SW480 (cell line): Measurements from ENCODE around the gene CEACAM19.
"Not testable (repeated sequence)": the region's sequence is repeated elsewhere in the genome, so short reads cannot be mapped to it uniquely, and the experiment has no call there.

Experiments used
- DNase-seq: peaks from one replicate; pipeline ENCODE4 v3.0.0-alpha.2; 2016; ENCODE audit warnings: low spot score

CEACAM19 gene

GRCh38 chr19:44675521-44675920 lies 4.2 kb downstream of the CEACAM19 start:
- DNase-seq = no peak

- peak; percentile 54 for DNase-seq
Measured at GRCh38 chr19:44677019-44677811, 5.9 kb downstream of the CEACAM19 start.

- DNase-seq = no peak
Measured at GRCh38 chr19:44680536-44680935, 9.3 kb downstream of the CEACAM19 start.

DNA sequence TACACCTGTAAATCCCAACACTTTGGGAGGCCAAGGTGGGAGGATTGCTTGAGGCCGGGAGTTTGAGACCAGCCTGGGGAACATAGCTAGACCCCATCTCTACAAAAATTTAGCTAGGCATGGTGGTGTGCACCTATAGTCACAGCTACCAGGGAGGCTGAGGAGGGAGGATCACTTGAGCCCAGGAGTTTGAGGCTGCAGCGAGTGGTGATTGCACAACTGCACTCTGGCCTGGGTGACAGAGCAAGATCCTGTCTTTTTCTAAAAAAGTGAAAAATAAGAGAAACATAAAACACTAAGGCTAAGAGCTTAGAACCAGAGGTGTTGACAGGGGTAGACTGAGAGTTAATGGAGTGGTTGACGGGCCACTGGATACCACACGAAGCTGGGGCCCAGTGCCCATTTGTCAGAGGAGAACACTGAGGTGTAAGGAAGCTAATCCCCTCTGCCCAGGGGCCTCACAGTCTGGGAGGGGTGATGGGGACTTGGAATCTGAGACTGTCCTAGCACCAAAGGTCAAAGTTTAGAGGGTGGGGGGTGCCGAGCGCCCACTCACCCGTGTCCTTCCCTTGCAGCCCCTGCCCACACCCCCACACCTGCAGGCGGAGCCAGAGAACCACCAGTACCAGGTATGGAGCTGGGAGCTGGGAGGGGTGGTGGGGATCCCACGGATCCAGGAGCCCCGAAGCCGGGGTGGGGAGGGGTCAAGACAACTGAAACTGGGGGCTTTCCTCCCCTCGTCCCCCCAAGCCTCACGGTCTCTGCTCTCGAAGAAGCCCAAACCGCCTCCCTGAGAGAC lies 10.9 kb downstream of the CEACAM19 start:
- DNase-seq = no peak

DNA sequence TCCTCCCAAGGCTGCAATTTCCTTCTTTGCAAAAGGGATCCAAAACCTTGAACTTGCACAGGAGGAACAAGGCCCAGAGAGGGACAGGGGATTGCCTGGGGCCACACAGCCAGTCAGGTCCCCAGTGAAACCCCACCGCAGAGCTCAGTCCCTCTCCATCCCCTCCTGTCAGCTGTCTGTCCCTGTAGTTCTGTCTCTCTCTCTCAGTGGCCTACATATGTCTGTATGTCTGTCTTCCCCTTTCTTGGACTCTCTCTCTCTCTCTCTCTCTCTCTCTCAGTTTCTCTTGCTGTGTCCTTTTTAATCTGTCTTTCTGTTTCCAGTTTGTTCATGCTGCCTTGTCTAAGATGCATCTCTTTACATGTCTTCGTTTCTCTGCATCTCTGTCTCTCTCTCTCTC lies 11.5 kb downstream of the CEACAM19 start:
- DNase-seq = no peak

DNA sequence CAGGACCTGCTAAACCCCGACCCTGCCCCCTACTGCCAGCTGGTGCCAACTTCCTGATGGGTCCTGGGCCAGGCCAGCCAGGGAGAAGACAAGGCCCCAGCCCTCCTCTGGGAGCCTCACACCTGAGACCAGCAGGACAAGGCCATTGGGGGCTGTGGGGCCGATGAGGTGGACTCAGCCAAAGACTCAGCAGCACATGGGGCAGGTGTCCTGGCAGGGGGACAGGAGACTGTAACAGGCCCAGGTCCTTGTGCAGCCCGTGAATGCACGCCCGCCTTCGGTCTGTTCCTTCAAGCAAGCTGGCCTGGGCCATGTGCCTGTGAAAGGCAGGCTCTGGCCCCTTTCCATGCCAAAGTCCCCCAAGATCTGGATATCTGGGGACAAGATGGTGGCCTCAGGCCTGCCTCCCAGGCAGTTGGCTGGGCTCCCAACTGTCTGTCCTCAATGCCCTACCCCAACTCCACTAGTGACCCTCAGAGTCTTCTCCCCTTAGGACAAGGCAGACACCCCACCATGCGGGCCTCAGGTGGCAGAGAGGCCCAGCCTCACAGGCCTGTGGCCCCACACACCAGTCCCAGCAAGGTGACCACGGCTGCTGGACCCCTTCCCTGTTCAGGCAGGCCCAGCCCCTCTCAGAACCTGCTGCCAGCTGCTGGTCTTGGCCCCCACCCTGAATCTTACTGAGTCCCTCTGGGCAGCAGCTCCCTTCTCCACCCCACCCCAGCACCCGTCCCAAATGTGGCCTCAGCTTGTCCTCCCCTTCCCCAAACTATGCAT lies 12.3 kb downstream of the CEACAM19 start:
- no peak for DNase-seq

DNA sequence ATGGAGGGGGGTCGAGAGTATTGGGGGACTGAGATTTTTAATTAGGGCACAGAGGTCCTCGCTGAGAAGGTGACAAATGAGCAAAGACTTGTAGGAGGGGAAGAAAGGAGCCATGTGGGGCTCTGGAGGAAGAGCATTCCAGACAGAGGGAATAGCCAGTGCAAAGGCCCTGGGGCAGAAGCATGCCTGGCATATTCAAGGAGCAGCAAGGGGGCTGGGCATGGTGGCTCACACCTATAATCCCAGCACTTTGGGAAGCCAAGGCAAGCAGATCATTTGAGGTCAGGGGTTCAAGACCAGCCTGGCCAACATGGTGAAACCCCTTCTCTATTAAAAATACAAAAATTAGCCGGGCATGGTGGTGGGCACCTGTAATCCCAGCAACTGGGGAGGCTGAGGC lies 13.1 kb downstream of the CEACAM19 start:
- DNase-seq = not testable (repeated sequence)

GRCh38 chr19:44684892-44685863 lies 13.9 kb downstream of the CEACAM19 start:
- DNase-seq = peak; percentile 92

DNA sequence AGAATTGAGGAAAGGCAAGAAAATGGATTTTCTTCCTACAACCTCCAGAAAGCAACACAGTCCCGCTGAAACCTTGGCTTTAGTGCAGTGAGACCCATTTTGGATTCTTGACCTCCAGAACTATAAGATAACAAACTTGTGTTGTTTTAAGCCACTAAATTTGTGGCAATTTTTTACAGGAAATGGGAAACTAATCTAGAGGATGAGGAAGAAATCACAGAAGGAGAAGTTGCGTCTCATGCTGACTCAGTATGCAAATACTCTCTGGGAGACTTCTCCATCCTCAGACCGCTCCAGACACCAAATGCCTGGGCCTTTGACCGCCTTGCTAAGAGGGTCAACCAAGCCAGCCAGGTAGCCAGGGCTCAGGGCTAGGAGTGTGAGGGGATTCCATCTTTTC lies 14.6 kb downstream of the CEACAM19 start:
- DNase-seq = no peak

DNA sequence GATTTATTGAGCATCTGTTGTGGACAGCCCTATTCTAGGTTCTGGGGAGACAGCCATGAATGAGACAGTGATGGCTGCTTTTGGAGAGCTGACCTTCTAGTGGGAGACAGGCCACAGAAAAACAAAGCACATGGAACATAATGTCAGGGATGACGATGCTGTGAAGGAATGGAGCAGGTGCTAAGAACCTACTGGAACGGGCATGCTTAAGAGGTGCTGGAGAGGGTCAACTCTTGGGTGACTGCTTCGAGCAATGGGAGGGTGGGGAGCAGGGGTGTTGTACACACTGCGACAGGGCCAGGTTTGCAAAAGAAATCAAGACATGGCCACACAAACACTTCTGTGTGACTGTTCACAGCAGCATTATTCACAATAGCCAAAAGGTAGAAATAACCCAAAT lies 15.6 kb downstream of the CEACAM19 start:
- DNase-seq = no peak

DNA sequence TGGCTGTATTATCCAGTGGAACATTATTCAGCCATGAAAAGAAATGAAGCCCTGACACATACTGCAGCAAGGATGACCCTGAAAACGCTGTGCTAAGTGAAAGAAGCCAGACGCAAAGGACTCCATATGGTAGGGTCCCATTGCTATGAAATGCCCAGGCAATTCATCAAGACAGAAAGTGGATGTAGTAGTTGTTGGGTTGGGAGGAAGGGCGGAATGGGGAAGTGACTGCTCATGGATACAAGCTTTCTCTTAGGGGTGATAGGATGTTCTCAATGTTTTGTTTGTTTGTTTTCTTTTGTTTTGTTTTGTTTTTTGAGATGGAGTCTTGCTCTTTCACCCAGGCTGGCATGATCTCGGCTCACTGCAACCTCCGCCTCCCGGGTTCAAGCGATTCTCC lies 16.6 kb downstream of the CEACAM19 start:
- DNase-seq = no peak

DNA sequence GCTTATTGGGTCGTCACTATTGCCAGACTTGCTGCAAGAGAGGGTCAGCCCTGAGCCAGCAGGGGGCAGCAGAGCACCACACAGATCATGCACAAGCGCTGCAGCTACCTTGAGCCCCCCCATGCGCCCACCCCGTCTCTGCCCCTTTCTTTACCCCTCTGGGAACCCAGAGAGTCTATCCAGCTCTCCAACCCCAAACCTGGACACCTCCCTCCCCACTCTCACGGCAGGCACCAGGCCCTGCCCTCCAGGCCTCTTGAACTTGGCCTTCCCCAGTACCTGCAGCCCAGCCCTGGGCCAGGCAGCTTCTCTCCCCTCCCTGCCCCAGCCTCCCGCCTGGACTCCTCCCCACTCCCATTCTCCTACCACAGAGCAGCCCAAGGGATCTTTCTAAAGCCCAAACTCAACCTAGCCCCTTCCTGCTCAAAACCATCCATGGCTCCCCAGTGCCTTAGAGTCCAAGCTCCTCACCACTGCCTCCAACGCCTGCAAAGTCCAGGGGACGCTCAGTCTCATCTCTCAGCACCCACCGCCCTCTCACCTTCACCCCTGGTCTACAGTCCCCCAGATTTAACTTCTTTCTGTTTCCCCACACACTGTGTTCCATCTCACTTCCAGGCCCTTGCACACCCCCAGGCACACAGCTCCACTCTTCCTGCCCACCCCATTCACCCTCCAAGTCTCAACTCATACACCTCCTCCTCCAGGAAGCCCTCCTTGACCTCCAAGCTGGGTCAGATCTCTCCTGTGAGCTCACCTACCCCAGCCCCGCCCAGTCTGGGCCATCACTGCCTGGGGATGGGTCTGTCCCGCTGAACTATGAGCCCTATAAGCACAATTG lies 18.2 kb downstream of the CEACAM19 start:
- DNase-seq = peak; percentile 77

DNA sequence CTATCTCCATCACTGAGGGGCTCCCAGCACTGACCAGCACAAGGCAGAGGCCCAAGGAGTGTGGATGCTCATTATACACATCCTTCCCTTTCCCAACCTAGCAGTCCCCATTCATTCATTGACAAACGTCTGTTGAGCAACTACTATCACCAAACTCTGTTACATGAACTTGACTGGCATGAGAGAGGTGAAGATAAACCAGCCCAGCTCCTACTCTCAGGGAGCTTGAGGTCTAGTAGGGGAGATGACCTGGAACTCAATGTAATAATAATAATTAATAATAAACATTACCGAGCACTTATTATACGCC lies 18.8 kb downstream of the CEACAM19 start:
- no peak for DNase-seq

DNA sequence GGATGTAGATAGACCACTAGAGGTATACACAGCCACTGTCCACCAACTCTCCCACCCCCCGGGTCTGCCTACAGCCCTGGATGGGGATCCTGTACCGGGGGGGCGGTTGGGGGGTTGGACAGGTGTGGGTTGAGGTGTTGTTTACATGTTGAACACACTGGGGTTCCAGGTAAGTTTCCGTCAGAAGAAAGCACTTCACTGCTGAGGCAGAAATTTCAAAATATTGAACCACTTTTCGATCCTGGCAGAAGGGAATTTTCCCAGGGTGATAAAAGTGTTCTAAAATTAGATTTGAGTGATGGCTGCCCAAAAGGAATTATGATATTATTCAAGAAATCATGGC lies 21.1 kb downstream of the CEACAM19 start:
- no peak for DNase-seq

- no peak for DNase-seq
Measured at GRCh38 chr19:44694184-44694579, 22.9 kb downstream of the CEACAM19 start.

- DNase-seq = no peak
Measured at GRCh38 chr19:44696939-44697669, 25.8 kb downstream of the CEACAM19 start.

- DNase-seq = no peak
Measured at GRCh38 chr19:44697670-44698034, 26.4 kb downstream of the CEACAM19 start.

- no peak for DNase-seq
Measured at GRCh38 chr19:44698492-44699201, 27.4 kb downstream of the CEACAM19 start, which contains the start of gene CEACAM16. Gene CEACAM16, plus strand, starts transcription at chr19:44699151. Its CDS starts 2,306 bp downstream, at chr19:44701457.

DNA sequence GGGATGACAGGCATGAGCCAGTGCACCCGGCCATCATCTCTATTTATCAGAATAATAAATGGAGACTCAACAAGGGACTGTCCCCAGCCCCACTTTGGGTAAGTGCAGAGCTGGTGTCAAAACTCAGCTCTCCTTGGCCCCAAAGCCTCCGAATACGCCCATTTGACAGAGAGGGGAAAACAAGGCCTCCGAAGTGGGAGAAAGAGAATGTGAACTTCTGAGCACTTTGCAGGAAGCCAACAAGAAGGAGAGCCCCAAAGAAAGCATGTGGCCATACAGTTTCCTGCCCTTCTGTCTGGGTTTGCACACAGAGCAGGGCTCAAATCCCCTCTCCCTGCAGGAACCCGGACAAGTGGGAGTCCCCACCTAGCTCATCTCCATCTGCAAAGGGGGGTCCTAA lies 29.3 kb downstream of the CEACAM19 start:
- DNase-seq = no peak
